Uterus (tissue), 2 donors: ENCODE measurements around the gene MITF.

ENCODE experiments used
- CTCF ChIP-seq, 4 experiments: fragments of 200-600 bp in 2 of 4; fragments of 450-650 bp in 2 of 4; sonication (generic) in 2 of 4; IDR thresholded peaks; one replicate each; pipeline ENCODE4 v1.5.1; 2016 to 2019; ENCODE audit warnings: antibody characterized with exemption in 4 of 4, mild to moderate bottlenecking in 2 of 4, moderate library complexity in 1 of 4
- POLR2A ChIP-seq, 2 donors: fragments of 450-650 bp; IDR thresholded peaks; one replicate each; pipeline ENCODE4 v1.6.1; 2016; ENCODE audit warnings: antibody characterized with exemption in 2 of 2, mild to moderate bottlenecking in 1 of 2, moderate library complexity in 1 of 2

DNA sequence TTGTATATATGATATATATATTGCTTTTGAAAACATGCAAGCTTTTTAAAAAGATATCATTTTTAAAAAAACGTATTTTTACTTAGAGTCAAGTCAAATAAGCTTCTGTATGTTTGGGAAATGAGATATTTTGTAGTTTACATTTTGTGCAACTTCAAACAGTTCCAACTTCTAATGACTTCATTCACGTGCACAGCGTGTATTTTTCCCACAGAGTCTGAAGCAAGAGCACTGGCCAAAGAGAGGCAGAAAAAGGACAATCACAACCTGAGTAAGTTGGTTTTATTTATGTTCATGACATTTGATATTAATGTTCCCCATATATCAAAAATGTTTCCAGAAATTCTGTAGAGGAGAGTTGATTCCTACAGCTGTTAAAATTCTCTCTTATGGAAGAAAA lies 212.4 kb downstream of the MITF start:
- TF ChIP-seq CTCF (IDR thresholded peaks at IDR 0.05), result no peak
- no peak for TF ChIP-seq POLR2A (IDR thresholded peaks at IDR 0.05)
